ENCODE data around the gene KPTN.

DNA sequence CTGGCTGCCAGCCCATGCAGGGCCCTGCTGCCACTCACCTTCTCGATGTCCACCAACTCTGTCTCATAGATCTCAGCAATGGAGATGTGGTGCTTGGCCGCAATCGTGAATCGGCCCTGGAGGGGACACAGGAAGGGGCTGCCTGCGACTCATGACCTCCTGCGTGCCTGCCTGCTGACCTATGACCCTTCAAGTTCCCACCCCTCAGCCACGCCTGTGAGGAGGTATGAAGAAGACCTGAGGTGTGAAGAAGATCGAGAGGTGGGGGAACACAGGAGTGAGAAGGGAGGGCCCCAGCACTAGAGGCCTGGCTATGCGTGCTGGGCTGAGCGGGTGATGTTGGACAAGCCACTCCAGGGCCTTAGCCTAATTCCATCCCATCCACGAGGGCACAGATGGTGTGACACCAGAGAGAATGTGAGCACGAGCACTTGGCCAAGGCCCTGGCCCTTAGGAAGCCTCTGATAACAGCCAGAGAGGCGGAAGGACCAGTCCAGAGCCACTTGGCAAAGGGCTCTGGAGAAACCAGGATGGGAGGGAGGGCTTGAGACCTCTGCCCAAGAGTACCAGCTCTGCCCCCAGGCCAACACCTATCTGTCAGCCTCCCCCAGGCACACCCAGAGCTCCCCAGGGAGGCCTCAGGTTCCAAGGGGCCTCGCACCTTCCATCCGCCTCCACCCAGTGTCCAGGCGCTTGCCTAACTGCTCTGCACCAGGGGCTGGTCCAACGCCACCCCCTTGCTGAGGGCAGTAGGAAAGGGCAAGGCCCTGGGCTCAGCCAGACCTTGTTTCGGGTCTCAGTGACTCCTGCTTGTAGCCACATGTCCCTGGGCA, 9.6 kb upstream of the KPTN start:
- TF ChIP-seq, protein P1, sequence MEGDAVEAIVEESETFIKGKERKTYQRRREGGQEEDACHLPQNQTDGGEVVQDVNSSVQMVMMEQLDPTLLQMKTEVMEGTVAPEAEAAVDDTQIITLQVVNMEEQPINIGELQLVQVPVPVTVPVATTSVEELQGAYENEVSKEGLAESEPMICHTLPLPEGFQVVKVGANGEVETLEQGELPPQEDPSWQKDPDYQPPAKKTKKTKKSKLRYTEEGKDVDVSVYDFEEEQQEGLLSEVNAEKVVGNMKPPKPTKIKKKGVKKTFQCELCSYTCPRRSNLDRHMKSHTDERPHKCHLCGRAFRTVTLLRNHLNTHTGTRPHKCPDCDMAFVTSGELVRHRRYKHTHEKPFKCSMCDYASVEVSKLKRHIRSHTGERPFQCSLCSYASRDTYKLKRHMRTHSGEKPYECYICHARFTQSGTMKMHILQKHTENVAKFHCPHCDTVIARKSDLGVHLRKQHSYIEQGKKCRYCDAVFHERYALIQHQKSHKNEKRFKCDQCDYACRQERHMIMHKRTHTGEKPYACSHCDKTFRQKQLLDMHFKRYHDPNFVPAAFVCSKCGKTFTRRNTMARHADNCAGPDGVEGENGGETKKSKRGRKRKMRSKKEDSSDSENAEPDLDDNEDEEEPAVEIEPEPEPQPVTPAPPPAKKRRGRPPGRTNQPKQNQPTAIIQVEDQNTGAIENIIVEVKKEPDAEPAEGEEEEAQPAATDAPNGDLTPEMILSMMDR (conservative IDR thresholded peaks at IDR 0.05; ENCODE audit: low read length), result no peak
- no peak for TF ChIP-seq EZH2phosphoT487 (IDR thresholded peaks at IDR 0.05; ENCODE audit: borderline replicate concordance)
